Bronchial epithelial cell (primary cell): Measurements from ENCODE around the gene LRP1-AS. TPM values are rescaled to one million over a fixed set of nuclear protein-coding genes. Genes with fewer than 3 reads are reported as not detected.
A peak's percentile ranks its signal among the peaks of the same experiment; 100 is the strongest.

Source experiments
- DNase-seq: peaks from one replicate; pipeline ENCODE4 v3.0.0-alpha.2; 2010; ENCODE audit warnings: low read depth
- FAIRE-seq: peaks from 2 replicates; lab custom pipeline; 2011; peaks lifted over from hg19 to GRCh38; lab: Jason Lieb, UNC
- H3K27me3 ChIP-seq: 2 replicates; pipeline ENCODE4 v1.5.1; 2011; ENCODE audit warnings: low read length; ENCODE audit not compliant: control insufficient read depth, insufficient read depth
- H3K36me3 ChIP-seq: 2 replicates; pipeline ENCODE4 v1.5.1; 2011; ENCODE audit warnings: low read length; ENCODE audit not compliant: control insufficient read depth, insufficient read depth
- H3K4me3 ChIP-seq: 2 replicates; pipeline ENCODE4 v1.5.1; 2011; ENCODE audit warnings: mild to moderate bottlenecking, low read depth, low read length, control low read depth
- total RNA-seq: library from RNA; depleted of rRNA; stranded (reverse); fragments of >200 nt; gene quantifications from 2 replicates; pipeline ENCODE4 v1.2.1, GENCODE V29; 2014
- TF ChIP-seq, protein P1 (sequence below): IDR thresholded peaks from 2 replicates; pipeline ENCODE4 v1.5.1; 2011; ENCODE audit warnings: mild to moderate bottlenecking, moderate library complexity, low read length, control low read depth, inconsistent platforms; ENCODE audit not compliant: insufficient read depth, severe bottlenecking

Gene LRP1-AS
- total RNA-seq, 1 donor from 2014 or later = not detected

DNA sequence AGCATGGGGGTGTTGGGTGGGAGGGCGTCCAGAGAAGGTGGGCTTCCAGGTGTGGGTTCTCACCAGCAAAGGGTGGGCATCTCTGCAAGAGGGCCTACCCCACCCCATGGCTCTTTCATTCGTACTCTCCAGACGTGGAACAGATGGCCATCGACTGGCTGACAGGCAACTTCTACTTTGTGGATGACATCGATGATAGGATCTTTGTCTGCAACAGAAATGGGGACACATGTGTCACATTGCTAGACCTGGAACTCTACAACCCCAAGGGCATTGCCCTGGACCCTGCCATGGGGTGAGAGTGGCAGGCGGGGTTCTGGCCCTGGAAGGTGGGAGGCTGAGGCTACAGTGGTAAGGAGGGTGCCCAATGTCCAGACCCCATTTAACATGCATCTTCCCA lies 6.7 kb upstream of the LRP1-AS start:
- Histone ChIP-seq H3K4me3 (no peak overlapping the region), H3K36me3 (peaks cover 18% of the 10 kb centered on the region), H3K27me3 (no peaks in the 10 kb centered on the region)
- FAIRE-seq (no peak), DNase-seq (no peak)
- TF ChIP-seq, protein P1, sequence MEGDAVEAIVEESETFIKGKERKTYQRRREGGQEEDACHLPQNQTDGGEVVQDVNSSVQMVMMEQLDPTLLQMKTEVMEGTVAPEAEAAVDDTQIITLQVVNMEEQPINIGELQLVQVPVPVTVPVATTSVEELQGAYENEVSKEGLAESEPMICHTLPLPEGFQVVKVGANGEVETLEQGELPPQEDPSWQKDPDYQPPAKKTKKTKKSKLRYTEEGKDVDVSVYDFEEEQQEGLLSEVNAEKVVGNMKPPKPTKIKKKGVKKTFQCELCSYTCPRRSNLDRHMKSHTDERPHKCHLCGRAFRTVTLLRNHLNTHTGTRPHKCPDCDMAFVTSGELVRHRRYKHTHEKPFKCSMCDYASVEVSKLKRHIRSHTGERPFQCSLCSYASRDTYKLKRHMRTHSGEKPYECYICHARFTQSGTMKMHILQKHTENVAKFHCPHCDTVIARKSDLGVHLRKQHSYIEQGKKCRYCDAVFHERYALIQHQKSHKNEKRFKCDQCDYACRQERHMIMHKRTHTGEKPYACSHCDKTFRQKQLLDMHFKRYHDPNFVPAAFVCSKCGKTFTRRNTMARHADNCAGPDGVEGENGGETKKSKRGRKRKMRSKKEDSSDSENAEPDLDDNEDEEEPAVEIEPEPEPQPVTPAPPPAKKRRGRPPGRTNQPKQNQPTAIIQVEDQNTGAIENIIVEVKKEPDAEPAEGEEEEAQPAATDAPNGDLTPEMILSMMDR = no peak

GRCh38 chr12:57153415-57153997 lies 6.1 kb upstream of the LRP1-AS start:
- FAIRE-seq (no peak), DNase-seq (no peak)
- H3K4me3 ChIP-seq = no peak overlapping the region
- H3K27me3 ChIP-seq = no peaks in the 10 kb centered on the region
- TF ChIP-seq, protein P1 = no peak
- peaks cover 18% of the 10 kb centered on the region for H3K36me3 ChIP-seq

DNA sequence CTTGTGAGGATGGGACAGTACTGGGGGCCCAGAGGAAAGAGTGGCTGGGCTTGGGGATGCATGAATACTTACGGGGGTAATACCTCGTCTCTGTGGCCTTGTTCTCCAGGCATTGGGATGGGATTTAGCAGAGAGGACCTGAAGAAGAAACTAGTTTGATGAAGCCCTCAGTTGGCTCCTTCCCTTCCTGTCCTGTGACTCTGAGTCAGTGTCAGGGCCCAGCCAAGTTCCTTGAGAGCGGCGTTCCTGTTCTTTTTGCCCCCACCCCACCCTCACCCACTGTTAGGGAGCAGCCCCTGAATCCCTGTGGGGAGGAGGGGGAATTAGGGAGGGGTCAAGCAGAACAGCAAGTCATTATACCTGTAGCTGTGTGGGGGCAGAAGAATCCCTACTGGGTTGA lies 5.2 kb upstream of the LRP1-AS start:
- FAIRE-seq = no peak
- DNase-seq = peak; percentile 38
- peaks cover 13% of the 10 kb centered on the region for H3K36me3 ChIP-seq

GRCh38 chr12:57151741-57152630 lies 4.6 kb upstream of the LRP1-AS start:
- FAIRE-seq = no peak
- TF ChIP-seq, protein P1 = peak; percentile 10
- no peak overlapping the region for H3K4me3 ChIP-seq
- DNase-seq = peak; percentile 54
- H3K36me3 ChIP-seq = peaks cover 13% of the 10 kb centered on the region
- H3K27me3 ChIP-seq = no peaks in the 10 kb centered on the region

More for the DNA sequence above, 5.2 kb upstream of the LRP1-AS start:
- H3K4me3 ChIP-seq = no peak overlapping the region
- H3K27me3 ChIP-seq = no peaks in the 10 kb centered on the region
- TF ChIP-seq, protein P1 = no peak

DNA sequence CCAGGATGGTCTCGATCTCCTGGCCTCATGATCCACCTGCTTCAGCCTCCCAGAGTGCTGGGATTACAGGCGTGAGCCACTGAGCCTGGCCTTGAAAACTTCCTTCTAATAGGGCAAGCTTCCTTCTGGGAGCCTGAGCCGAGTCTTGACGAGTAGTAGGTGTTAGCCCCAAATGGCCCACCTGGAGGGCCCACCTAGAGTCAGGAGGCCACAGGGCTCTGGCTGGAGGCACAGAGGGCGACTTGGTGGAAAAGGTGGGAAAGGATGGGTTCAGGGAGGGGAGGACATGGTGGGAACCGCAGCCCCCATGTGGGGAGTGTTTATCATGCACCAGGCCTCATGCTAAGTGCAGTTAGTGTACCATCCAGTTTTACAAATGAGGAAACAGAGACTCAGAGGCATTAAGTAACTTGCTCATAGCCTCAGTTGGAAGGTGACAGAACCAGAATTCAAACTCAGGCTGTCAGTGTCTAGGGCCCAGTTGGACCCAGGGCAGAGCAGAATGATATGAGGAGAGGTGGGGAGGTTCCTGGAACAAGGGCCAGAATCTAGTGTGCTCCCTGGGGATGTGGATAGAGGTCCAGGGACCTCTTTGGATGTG lies 3.1 kb upstream of the LRP1-AS start:
- Histone ChIP-seq H3K4me3 (no peak overlapping the region), H3K36me3 (peaks cover 7% of the 10 kb centered on the region), H3K27me3 (no peaks in the 10 kb centered on the region)
- FAIRE-seq = peak; percentile 58
- TF ChIP-seq, protein P1 = no peak
- no peak for DNase-seq
